Fibroblast of pulmonary artery (primary cell): ENCODE results near the gene CNTNAP5.

ENCODE experiments used
- DNase-seq: peaks from one replicate; pipeline ENCODE4 v3.0.0-alpha.2; 2010; ENCODE audit warnings: low read depth
- H3K4me3 ChIP-seq: replicated peaks from 2 replicates; pipeline ENCODE4 v1.5.1; 2011; ENCODE audit warnings: low read depth, mild to moderate bottlenecking, control low read depth, low read length, moderate library complexity
- TF ChIP-seq, protein P1 (sequence below): IDR thresholded peaks from 2 replicates; pipeline ENCODE4 v1.5.1; 2011; ENCODE audit warnings: mild to moderate bottlenecking, control low read depth, low read length, inconsistent platforms; ENCODE audit errors: missing control alignments

Gene CNTNAP5

DNA sequence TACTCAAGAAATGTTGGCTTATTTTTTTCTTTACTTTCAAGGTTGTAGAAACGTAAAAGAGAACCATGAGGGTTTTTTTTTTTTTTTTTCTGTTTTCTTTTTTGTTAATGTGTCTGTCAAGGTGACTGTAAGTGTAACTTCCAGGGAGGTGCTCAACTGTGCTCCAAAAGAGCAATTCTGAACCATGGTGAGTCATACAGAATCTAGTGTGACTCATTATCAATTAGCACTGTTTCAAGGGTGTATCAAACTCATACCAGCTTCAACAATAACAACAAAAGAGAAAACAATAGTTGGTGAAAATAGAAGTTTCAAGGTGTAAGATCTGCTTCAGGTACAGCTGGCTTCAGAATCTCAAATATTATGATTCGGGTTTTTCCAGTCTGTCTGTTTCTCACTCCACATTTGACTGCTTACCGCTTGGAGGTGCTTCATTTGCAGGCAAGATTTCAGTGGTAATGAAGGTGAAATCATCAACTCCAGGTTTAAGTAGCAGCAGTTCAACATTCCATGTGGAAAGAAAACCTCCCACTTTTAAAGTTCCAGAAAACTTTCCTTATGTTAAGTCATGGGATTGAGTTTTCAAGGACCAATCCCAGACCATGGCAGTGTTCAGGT lies 850.6 kb downstream of the CNTNAP5 start:
- DNase-seq: no peak
- TF ChIP-seq, protein P1, sequence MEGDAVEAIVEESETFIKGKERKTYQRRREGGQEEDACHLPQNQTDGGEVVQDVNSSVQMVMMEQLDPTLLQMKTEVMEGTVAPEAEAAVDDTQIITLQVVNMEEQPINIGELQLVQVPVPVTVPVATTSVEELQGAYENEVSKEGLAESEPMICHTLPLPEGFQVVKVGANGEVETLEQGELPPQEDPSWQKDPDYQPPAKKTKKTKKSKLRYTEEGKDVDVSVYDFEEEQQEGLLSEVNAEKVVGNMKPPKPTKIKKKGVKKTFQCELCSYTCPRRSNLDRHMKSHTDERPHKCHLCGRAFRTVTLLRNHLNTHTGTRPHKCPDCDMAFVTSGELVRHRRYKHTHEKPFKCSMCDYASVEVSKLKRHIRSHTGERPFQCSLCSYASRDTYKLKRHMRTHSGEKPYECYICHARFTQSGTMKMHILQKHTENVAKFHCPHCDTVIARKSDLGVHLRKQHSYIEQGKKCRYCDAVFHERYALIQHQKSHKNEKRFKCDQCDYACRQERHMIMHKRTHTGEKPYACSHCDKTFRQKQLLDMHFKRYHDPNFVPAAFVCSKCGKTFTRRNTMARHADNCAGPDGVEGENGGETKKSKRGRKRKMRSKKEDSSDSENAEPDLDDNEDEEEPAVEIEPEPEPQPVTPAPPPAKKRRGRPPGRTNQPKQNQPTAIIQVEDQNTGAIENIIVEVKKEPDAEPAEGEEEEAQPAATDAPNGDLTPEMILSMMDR: no peak
- no peak overlapping the region for H3K4me3 ChIP-seq

DNA sequence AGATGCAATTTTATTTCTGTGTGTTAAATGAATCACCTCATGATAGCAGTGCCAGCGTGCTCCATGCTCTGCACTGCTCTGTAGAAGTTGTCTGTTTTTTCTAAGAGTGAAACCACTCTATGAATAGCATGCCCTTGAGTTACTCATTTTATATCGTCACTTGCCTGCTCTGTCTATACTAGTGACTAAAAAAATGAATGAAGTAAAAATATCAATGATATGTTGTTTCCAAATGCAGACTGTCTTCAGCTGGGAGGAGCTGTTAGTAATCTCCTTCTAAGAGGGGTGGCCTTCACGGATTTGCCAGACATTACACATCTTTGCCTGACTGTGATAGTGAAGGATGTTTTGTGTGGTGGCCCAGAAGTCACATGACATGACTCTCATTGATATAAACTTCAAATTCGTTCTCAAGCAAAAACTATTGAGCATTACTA lies 852.1 kb downstream of the CNTNAP5 start:
- DNase-seq: peak; percentile 72
- no peak overlapping the region for H3K4me3 ChIP-seq
- TF ChIP-seq, protein P1: no peak

DNA sequence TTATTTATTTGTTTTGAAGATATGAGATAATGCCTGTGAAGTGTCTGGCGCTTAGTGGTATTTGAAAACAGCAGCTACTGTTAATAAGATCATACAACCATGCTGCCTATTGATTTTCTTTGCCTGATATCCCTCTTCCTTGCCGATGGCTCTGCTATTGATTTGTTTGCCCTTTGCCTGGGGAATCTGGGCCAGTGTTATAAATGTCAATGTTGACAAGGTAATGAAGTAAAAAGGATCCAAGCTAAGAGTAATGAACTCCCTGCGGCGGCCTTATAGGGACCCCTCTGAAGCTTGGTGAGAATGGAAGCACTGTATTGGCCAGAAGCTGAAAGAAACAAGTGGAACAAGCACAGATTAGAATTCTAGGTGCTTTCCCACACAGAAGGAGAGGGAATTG lies 854.6 kb downstream of the CNTNAP5 start:
- no peak for DNase-seq
- no peak overlapping the region for H3K4me3 ChIP-seq
- TF ChIP-seq, protein P1: no peak

DNA sequence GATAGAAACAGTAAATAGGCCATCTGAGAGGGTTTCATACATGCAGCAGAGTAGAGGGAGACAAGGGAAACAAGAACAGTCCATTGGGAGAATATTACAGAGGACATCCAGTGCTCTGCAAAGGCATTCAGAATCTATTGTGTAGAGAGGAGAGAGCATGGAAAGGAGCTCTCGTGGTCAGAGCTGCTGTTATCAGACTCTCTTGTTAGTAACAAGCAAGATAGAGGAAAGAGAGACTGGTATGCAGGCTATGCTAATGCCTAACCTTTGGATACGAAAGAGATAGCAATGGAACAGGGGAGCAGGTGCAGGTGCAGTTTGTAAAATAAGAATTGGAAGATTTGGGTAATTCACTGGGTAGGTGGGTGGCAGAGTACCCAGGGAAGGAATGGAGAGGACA lies 855.9 kb downstream of the CNTNAP5 start:
- no peak overlapping the region for H3K4me3 ChIP-seq
- TF ChIP-seq, protein P1: no peak
- no peak for DNase-seq

DNA sequence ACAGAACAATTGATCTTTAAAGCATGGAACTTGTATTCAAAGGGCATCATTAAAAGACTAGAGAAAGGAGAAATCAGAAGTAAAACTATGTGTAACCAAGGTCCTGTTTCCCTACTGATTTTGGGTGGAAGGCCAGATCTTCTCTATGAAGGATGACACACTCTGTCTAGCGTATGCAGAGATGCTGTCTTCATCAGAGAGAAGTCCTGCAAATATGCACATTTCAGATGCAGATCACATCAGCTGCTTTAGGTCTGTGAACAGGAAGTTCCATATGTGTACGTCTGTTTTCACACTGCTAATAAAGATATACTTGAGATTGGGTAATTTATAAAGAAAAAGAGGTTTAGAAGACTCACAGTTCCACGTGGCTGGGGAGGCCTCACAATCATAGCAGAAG lies 857.3 kb downstream of the CNTNAP5 start:
- no peak overlapping the region for H3K4me3 ChIP-seq
- DNase-seq: no peak
- TF ChIP-seq, protein P1: no peak

- H3K4me3 ChIP-seq: no peak overlapping the region
- DNase-seq: no peak
- TF ChIP-seq, protein P1: no peak
Observed at GRCh38 chr2:124883595-124883994, 858.5 kb downstream of the CNTNAP5 start.

DNA sequence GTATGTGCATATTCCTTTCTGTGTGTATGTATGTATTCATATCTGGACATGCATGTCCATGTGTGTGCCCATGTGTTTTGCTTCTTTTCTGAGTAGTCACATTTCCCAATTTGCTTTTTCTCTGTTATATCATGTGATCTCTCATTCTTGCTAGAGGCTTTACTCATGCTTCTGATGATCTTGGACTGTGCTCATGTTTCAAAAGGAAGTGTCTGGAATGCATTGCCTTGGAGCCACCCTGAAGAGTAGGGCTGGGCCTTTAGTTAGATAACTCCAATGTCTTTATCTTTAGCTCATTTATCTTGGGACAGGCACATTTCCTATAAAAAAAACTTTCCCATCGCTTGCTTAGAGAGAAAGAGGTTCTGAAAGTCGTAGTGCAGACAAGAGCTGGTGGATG lies 859.2 kb downstream of the CNTNAP5 start:
- H3K4me3 ChIP-seq: no peak overlapping the region
- TF ChIP-seq, protein P1: no peak
- DNase-seq: peak; percentile 34
